OCI-LY1 (cell line): ENCODE results near the gene MTREX.

Experiments used
- EZH2 ChIP-seq: fragments of 200-600 bp; sonication (generic), shearing (Covaris generic); IDR thresholded peaks from 2 replicates; pipeline ENCODE4 v1.8.0; 2017; ENCODE audit warnings: borderline replicate concordance, mixed run types, mild to moderate bottlenecking, antibody characterized with exemption, low read length, moderate library complexity, mixed read lengths
- TF ChIP-seq, protein P1 (sequence below): fragments of 200-600 bp; sonication (generic), shearing (Covaris generic); IDR thresholded peaks from 2 replicates; pipeline ENCODE4 v1.5.1; 2017; ENCODE audit warnings: mild to moderate bottlenecking, antibody characterized with exemption, low read length, moderate library complexity, mixed read lengths

DNA sequence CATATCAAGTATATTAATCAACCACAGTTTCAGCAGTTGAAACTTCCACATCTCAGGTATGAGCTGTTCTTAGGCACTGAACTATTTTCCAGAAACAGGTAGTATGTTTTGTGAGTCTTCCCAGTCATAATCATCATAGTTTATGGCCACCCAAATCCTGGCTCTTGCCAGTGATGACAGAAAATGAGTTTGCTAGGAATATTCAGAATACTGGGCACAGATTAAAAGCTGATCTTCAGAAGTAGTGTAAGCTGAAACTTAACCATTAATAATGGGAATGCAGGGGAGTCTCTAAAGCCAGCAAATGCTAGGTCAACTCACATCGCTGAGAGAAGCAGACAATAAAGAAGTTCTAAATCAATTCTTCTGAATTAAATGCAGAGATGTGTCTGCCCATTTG lies 162.5 kb downstream of the MTREX start:
- TF ChIP-seq, protein P1, sequence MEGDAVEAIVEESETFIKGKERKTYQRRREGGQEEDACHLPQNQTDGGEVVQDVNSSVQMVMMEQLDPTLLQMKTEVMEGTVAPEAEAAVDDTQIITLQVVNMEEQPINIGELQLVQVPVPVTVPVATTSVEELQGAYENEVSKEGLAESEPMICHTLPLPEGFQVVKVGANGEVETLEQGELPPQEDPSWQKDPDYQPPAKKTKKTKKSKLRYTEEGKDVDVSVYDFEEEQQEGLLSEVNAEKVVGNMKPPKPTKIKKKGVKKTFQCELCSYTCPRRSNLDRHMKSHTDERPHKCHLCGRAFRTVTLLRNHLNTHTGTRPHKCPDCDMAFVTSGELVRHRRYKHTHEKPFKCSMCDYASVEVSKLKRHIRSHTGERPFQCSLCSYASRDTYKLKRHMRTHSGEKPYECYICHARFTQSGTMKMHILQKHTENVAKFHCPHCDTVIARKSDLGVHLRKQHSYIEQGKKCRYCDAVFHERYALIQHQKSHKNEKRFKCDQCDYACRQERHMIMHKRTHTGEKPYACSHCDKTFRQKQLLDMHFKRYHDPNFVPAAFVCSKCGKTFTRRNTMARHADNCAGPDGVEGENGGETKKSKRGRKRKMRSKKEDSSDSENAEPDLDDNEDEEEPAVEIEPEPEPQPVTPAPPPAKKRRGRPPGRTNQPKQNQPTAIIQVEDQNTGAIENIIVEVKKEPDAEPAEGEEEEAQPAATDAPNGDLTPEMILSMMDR = no peak
- no peak for TF ChIP-seq EZH2
